HepG2 (cell line): ENCODE data around the gene BMPR1B. TPM values are rescaled to one million over a fixed set of nuclear protein-coding genes. Genes with fewer than 3 reads are reported as not detected.

Experiments used
- ATAC-seq: fragments of 200-7000 bp; cut with Tn5 transposase; 3 replicates; pipeline ENCODE4 v1.9.1; 2020; ENCODE audit warnings: mild to moderate bottlenecking, moderate library complexity
- BruUV-seq: library from RNA; stranded (reverse); fragments of 400-500 nt; replicated peaks from 2 replicates; lab custom pipeline; 2021; lab: Mats Ljungman, UMichigan
- CTCF ChIA-PET: fragments of 300-600 bp; formaldehyde crosslinking; extraction: SDS; loops from one replicate; lab custom pipeline; 2021; ENCODE audit warnings: low total read pairs, inconsistent platforms, low intra/inter-chr PET ratio; lab: Yijun Ruan, JAX
- POLR2A ChIA-PET: fragments of 350-600 bp; sonication (Branson Sonifier 250); formaldehyde crosslinking; loops from one replicate; lab custom pipeline; 2020; ENCODE audit warnings: antibody characterized with exemption, inconsistent platforms; lab: Yijun Ruan, JAX
- DNase-seq: peaks from one replicate; pipeline ENCODE4 v3.0.0-alpha.2; 2015; ENCODE audit warnings: low spot score
- FAIRE-seq: peaks from 3 replicates; lab custom pipeline; 2011; peaks lifted over from hg19 to GRCh38; lab: Jason Lieb, UNC
- H2AFZ ChIP-seq: one replicate; pipeline ENCODE4 v1.6.1; 2011; ENCODE audit warnings: low read length, inconsistent platforms
- H3K27ac ChIP-seq: fragments of 300-600 bp; 3 replicates; pipeline ENCODE4 v1.8.0; 2011; ENCODE audit warnings: mixed run types, mild to moderate bottlenecking, mixed read lengths, low read length, inconsistent platforms; ENCODE audit not compliant: insufficient read depth; ENCODE audit errors: extremely low read length
- H3K27me3 ChIP-seq, 2 experiments: fragments of 200-600 bp in 1 of 2; 2 replicates in 1 of 2; 3 replicates in 1 of 2; pipeline versions ENCODE4 v1.6.0 to v1.8.0; 2011; ENCODE audit warnings: low read length in 2 of 2, mild to moderate bottlenecking in 2 of 2, moderate library complexity in 2 of 2, inconsistent platforms in 1 of 2; ENCODE audit not compliant: insufficient read depth in 2 of 2, control insufficient read depth in 1 of 2
- H3K36me3 ChIP-seq, 2 experiments: fragments of 200-600 bp in 1 of 2; replicated peaks in 1 of 2; 2 replicates in 1 of 2; 3 replicates in 1 of 2; pipeline versions ENCODE4 v1.5.1 to v1.8.0; 2011; ENCODE audit warnings: low read length in 2 of 2, inconsistent platforms in 1 of 2; ENCODE audit not compliant: insufficient read depth in 2 of 2, control insufficient read depth in 1 of 2
- H3K4me1 ChIP-seq: 2 replicates; pipeline ENCODE4 v1.5.1; 2012; ENCODE audit warnings: low read length, inconsistent platforms; ENCODE audit not compliant: insufficient read depth
- H3K4me2 ChIP-seq: 2 replicates; pipeline ENCODE4 v1.6.0; 2011; ENCODE audit warnings: low read depth, low read length, inconsistent platforms
- H3K4me3 ChIP-seq, 3 experiments: fragments of 200-600 bp in 1 of 3; sonication (generic), shearing (Covaris generic) in 1 of 3; replicated peaks in 1 of 3; 2 replicates each; pipeline ENCODE4 v1.5.1; 2011 to 2016; ENCODE audit warnings: low read length in 3 of 3, inconsistent platforms in 2 of 3, low read depth in 2 of 3, mild to moderate bottlenecking in 2 of 3, control low read depth in 1 of 3, mixed read lengths in 1 of 3; ENCODE audit not compliant: insufficient read depth in 1 of 3
- H3K79me2 ChIP-seq: one replicate; pipeline ENCODE4 v1.6.1; 2011; ENCODE audit warnings: low read length, inconsistent platforms; ENCODE audit not compliant: insufficient read depth
- H3K9ac ChIP-seq: 2 replicates; pipeline ENCODE4 v1.6.0; 2011; ENCODE audit warnings: mild to moderate bottlenecking, low read depth, low read length, inconsistent platforms; ENCODE audit not compliant: insufficient read depth
- H3K9me3 ChIP-seq: 2 replicates; pipeline ENCODE4 v1.5.1; 2012; ENCODE audit warnings: mild to moderate bottlenecking, low read length
- H4K20me1 ChIP-seq: 2 replicates; pipeline ENCODE4 v1.6.0; 2011; ENCODE audit warnings: inconsistent platforms, mild to moderate bottlenecking, low read length, moderate library complexity; ENCODE audit not compliant: insufficient read depth
- ELF1 ChIP-seq: sonication (generic); formaldehyde crosslinking; IDR thresholded peaks from 2 replicates; pipeline ENCODE4 v1.4.0; 2020; ENCODE audit warnings: missing genetic modification reagents
- HNRNPH1 ChIP-seq: fragments of 200-400 bp; formaldehyde crosslinking; optimal IDR thresholded peaks from 2 replicates; pipeline ENCODE3; 2017; ENCODE audit warnings: mild to moderate bottlenecking, low read depth, low read length
- HOXA5 ChIP-seq: sonication (generic); formaldehyde crosslinking; IDR thresholded peaks from 2 replicates; pipeline ENCODE4 v1.4.0; 2020; ENCODE audit warnings: missing genetic modification reagents
- KDM5A ChIP-seq: fragments of 200-600 bp; sonication (generic); IDR thresholded peaks from 2 replicates; pipeline ENCODE4 v1.7.0; 2018; ENCODE audit warnings: antibody characterized with exemption, mild to moderate bottlenecking, low read length, borderline replicate concordance
- NFAT5 ChIP-seq: sonication (generic); formaldehyde crosslinking; IDR thresholded peaks from 2 replicates; pipeline ENCODE4 v1.4.0; 2020; ENCODE audit warnings: missing genetic modification reagents
- NR2F2 ChIP-seq: IDR thresholded peaks from 2 replicates; pipeline ENCODE4 v1.6.1; 2012; ENCODE audit warnings: low read depth, inconsistent platforms, borderline replicate concordance
- PLSCR1 ChIP-seq: sonication (generic); formaldehyde crosslinking; IDR thresholded peaks from 2 replicates; pipeline ENCODE4 v1.5.0; 2020; ENCODE audit warnings: missing genetic modification reagents, mild to moderate bottlenecking, borderline replicate concordance
- POLR2AphosphoS5 ChIP-seq: IDR thresholded peaks from 2 replicates; pipeline ENCODE4 v1.6.1; 2012; ENCODE audit warnings: low read depth, low read length
- ZNF224 ChIP-seq: sonication (generic); formaldehyde crosslinking; IDR thresholded peaks from 2 replicates; pipeline ENCODE4 v1.5.0; 2020; ENCODE audit warnings: mild to moderate bottlenecking, missing genetic modification reagents
- ZNF350 ChIP-seq: sonication (generic); formaldehyde crosslinking; IDR thresholded peaks from 2 replicates; pipeline ENCODE4 v1.4.0; 2020; ENCODE audit warnings: mild to moderate bottlenecking, low read depth, missing genetic modification reagents, borderline replicate concordance
- ZNF446 ChIP-seq: sonication (generic); formaldehyde crosslinking; IDR thresholded peaks from 2 replicates; pipeline ENCODE4 v1.5.0; 2020; ENCODE audit warnings: mild to moderate bottlenecking, missing genetic modification reagents
- ZNF605 ChIP-seq: sonication (generic); formaldehyde crosslinking; IDR thresholded peaks from 2 replicates; pipeline ENCODE4 v1.8.0; 2022; ENCODE audit warnings: mild to moderate bottlenecking, missing genetic modification reagents
- ZNF777 ChIP-seq: sonication (generic); formaldehyde crosslinking; IDR thresholded peaks from 2 replicates; pipeline ENCODE4 v1.4.0; 2020; ENCODE audit warnings: missing genetic modification reagents
- whole genome bisulfite sequencing: methylation state at CpG from one replicate; pipeline ENCODE4 v1.1.6; 2017; ENCODE audit warnings: low lambda C conversion rate; 5-methylcytosine and 5-hydroxymethylcytosine counted together
- in situ Hi-C: cut with HindIII; loops from 2 replicates; pipeline ENCODE4 v1.10.0; 2017; ENCODE audit warnings: low pct_unique_long_range_greater_than_20kb; ENCODE audit not compliant: extremely low pct_ligation_motif_present
- intact Hi-C: fragments of 100-400 bp; cut with micrococcal nuclease; formaldehyde crosslinking; loops from one replicate; pipeline ENCODE4 v1.10.0; 2022; ENCODE audit not compliant: unreplicated experiment
- polyA plus RNA-seq, 8 experiments: library from polyadenylated mRNA; depleted of rRNA in 3 of 8; stranded (reverse) in 7 of 8; unstranded in 1 of 8; fragments of >200 nt; fragmentation: Illumina TruSeq in 4 of 8; extraction: Trizol in 4 of 8; gene quantifications; 2 replicates each; pipeline versions ENCODE4 v1.2.1 to v1.2.3, GENCODE V29; 2011 to 2016; ENCODE audit warnings: low read depth in 4 of 8, missing spikeins in 1 of 8, mixed read lengths in 1 of 8; ENCODE audit not compliant: insufficient read depth in 1 of 8
- total RNA-seq, 5 experiments: library from RNA; depleted of rRNA; stranded (reverse); fragments of >200 nt; fragmentation: Illumina TruSeq; extraction: Trizol; gene quantifications; 2 replicates each; pipeline ENCODE4 v1.2.3, GENCODE V29; 2016; ENCODE audit warnings: low read depth in 1 of 5
- TF ChIP-seq, protein P1 (sequence below): IDR thresholded peaks from 2 replicates; pipeline ENCODE4 v1.6.1; 2016; ENCODE audit warnings: mild to moderate bottlenecking
- TF ChIP-seq, protein P2 (sequence below): sonication (generic); formaldehyde crosslinking; IDR thresholded peaks from 2 replicates; pipeline ENCODE4 v1.5.1; 2020; ENCODE audit warnings: missing genetic modification reagents, mild to moderate bottlenecking, borderline replicate concordance

BMPR1B gene
- total and polyA plus RNA-seq, 2 of the 13 experiments (the other 11 are each of a cell fraction or from before 2014, with no cell fraction given) = 0.07 TPM; not detected in 1

DNA sequence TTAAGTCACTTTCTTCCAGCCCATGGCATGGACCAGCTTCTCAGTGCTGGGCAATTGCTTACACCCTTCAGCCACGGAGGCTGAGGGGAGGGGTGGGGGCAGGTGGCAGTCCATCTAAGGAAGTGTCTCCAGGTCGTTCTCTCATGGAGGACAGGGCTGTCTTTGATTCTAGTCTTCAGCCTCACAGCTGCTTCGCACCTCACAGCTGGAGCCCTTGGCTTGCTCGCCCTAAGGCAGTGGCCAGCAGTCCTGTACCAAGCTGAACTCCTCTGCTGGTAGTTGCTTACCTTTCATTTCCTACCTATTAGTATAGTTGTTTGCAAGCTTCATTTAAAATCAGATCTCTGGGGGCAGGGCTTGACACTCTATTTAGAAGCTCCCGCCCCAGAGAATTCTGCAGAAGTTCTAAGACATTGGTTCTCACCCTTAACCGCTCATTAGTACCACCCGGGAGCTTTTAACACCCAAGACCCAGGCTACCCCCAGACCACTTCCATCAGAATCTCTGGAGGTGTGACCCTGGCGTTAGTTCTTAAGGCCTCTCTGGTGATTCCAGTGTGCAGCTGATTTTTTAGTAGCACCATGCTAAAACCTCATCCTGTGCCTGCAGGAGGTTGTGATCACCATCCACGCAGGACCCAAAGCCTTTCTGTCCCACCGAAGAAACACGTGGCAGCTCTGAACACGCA, 404.2 kb downstream of the BMPR1B start:
- Histone ChIP-seq H4K20me1 (no peaks in the 10 kb centered on the region), H3K27me3 (no peaks in the 10 kb centered on the region; a peak in 1 of 5 replicates), H3K9ac (no peak overlapping the region), H3K36me3 (no peaks in the 10 kb centered on the region), H3K79me2 (no peaks in the 10 kb centered on the region), H3K4me2 (no peak overlapping the region), H3K9me3 (no peaks in the 10 kb centered on the region), H2AFZ (no peak overlapping the region), H3K4me1 (no peaks in the 10 kb centered on the region), H3K4me3 (no peak overlapping the region), H3K27ac (no peak overlapping the region)
- WGBS = 2% methylated on average over 12 of the region's 12 CpGs
- intact Hi-C loops = no loop called here
- ATAC-seq (no peak), DNase-seq (no peak), FAIRE-seq (no peak)
- BruUV-seq = no TSS peak
- CTCF ChIA-PET = no interaction called here
- POLR2A ChIA-PET = no interaction called here
- in situ Hi-C loops = loop anchor here (25.0 kb wide), 1 partner anchor 2000 kb away; no protein-coding TSS in a partner anchor
- no peak for TF ChIP-seq NR2F2
- TF ChIP-seq, protein P1, sequence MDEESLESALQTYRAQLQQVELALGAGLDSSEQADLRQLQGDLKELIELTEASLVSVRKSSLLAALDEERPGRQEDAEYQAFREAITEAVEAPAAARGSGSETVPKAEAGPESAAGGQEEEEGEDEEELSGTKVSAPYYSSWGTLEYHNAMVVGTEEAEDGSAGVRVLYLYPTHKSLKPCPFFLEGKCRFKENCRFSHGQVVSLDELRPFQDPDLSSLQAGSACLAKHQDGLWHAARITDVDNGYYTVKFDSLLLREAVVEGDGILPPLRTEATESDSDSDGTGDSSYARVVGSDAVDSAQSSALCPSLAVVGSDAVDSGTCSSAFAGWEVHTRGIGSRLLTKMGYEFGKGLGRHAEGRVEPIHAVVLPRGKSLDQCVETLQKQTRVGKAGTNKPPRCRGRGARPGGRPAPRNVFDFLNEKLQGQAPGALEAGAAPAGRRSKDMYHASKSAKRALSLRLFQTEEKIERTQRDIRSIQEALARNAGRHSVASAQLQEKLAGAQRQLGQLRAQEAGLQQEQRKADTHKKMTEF (CRISPR knock-in tag) = no peak
- no peak for TF ChIP-seq HOXA5 (CRISPR knock-in tag)
- no peak for TF ChIP-seq ZNF446 (CRISPR knock-in tag)
- TF ChIP-seq HNRNPH1 = no peak
- no peak for TF ChIP-seq ZNF224
- no peak for TF ChIP-seq ZNF350 (CRISPR knock-in tag)
- no peak for TF ChIP-seq ZNF605 (CRISPR knock-in tag)
- TF ChIP-seq KDM5A = no peak
- no peak for TF ChIP-seq PLSCR1 (CRISPR knock-in tag)
- TF ChIP-seq POLR2AphosphoS5 = no peak
- no peak for TF ChIP-seq ELF1 (CRISPR knock-in tag)
- TF ChIP-seq ZNF777 (CRISPR knock-in tag) = no peak
- TF ChIP-seq, protein P2, sequence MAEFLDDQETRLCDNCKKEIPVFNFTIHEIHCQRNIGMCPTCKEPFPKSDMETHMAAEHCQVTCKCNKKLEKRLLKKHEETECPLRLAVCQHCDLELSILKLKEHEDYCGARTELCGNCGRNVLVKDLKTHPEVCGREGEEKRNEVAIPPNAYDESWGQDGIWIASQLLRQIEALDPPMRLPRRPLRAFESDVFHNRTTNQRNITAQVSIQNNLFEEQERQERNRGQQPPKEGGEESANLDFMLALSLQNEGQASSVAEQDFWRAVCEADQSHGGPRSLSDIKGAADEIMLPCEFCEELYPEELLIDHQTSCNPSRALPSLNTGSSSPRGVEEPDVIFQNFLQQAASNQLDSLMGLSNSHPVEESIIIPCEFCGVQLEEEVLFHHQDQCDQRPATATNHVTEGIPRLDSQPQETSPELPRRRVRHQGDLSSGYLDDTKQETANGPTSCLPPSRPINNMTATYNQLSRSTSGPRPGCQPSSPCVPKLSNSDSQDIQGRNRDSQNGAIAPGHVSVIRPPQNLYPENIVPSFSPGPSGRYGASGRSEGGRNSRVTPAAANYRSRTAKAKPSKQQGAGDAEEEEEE = no peak
- no peak for TF ChIP-seq NFAT5
